HepG2 (cell line): ENCODE data around the gene PSMD1. TPM values are rescaled to one million over a fixed set of nuclear protein-coding genes. Genes with fewer than 3 reads are reported as not detected.

Experiments used
- HNF4A ChIP-seq: sonication (generic); formaldehyde crosslinking; IDR thresholded peaks from 2 replicates; pipeline ENCODE4 v1.4.0; 2020; ENCODE audit warnings: missing genetic modification reagents
- IRX3 ChIP-seq: sonication (generic); formaldehyde crosslinking; IDR thresholded peaks from 2 replicates; pipeline ENCODE4 v1.8.1; 2023; ENCODE audit warnings: mild to moderate bottlenecking, low read depth, missing genetic modification reagents, borderline replicate concordance
- MTA3 ChIP-seq: sonication (generic); formaldehyde crosslinking; IDR thresholded peaks from 2 replicates; pipeline ENCODE4 v1.4.0; 2020; ENCODE audit warnings: missing genetic modification reagents
- NR2F6 ChIP-seq, 2 experiments: IDR thresholded peaks; 2 replicates each; pipeline ENCODE4 v1.6.1; 2016; ENCODE audit warnings: antibody characterized with exemption in 1 of 2, mild to moderate bottlenecking in 1 of 2
- SMC3 ChIP-seq: IDR thresholded peaks from 2 replicates; pipeline ENCODE4 v1.6.1; 2011; ENCODE audit warnings: low read length, improper control_type of control experiment
- ZBTB1 ChIP-seq: sonication (generic); formaldehyde crosslinking; IDR thresholded peaks from 2 replicates; pipeline ENCODE4 v1.4.0; 2020; ENCODE audit warnings: missing genetic modification reagents, borderline replicate concordance
- ZNF225 ChIP-seq: sonication (generic); formaldehyde crosslinking; IDR thresholded peaks from 2 replicates; pipeline ENCODE4 v1.4.0; 2020; ENCODE audit warnings: mild to moderate bottlenecking, missing genetic modification reagents
- ZNF264 ChIP-seq: sonication (generic); formaldehyde crosslinking; IDR thresholded peaks from 2 replicates; pipeline ENCODE4 v1.4.0; 2020; ENCODE audit warnings: missing genetic modification reagents
- ZNF350 ChIP-seq: sonication (generic); formaldehyde crosslinking; IDR thresholded peaks from 2 replicates; pipeline ENCODE4 v1.4.0; 2020; ENCODE audit warnings: mild to moderate bottlenecking, low read depth, missing genetic modification reagents, borderline replicate concordance
- ZNF432 ChIP-seq: sonication (generic); formaldehyde crosslinking; IDR thresholded peaks from 2 replicates; pipeline ENCODE4 v1.5.0; 2020; ENCODE audit warnings: missing genetic modification reagents, mild to moderate bottlenecking, borderline replicate concordance
- ZNF75D ChIP-seq: sonication (generic); formaldehyde crosslinking; IDR thresholded peaks from 2 replicates; pipeline ENCODE4 v1.8.1; 2023; ENCODE audit warnings: missing genetic modification reagents, mild to moderate bottlenecking, borderline replicate concordance
- ZSCAN30 ChIP-seq: sonication (generic); formaldehyde crosslinking; IDR thresholded peaks from 2 replicates; pipeline ENCODE4 v1.5.0; 2020; ENCODE audit warnings: mild to moderate bottlenecking, missing genetic modification reagents
- polyA plus RNA-seq, 8 experiments: library from polyadenylated mRNA; depleted of rRNA in 3 of 8; stranded (reverse) in 7 of 8; unstranded in 1 of 8; fragments of >200 nt; fragmentation: Illumina TruSeq in 4 of 8; extraction: Trizol in 4 of 8; gene quantifications; 2 replicates each; pipeline versions ENCODE4 v1.2.1 to v1.2.3, GENCODE V29; 2011 to 2016; ENCODE audit warnings: low read depth in 4 of 8, missing spikeins in 1 of 8, mixed read lengths in 1 of 8; ENCODE audit not compliant: insufficient read depth in 1 of 8
- total RNA-seq, 5 experiments: library from RNA; depleted of rRNA; stranded (reverse); fragments of >200 nt; fragmentation: Illumina TruSeq; extraction: Trizol; gene quantifications; 2 replicates each; pipeline ENCODE4 v1.2.3, GENCODE V29; 2016; ENCODE audit warnings: low read depth in 1 of 5
- TF ChIP-seq, protein P1 (sequence below): sonication (generic); formaldehyde crosslinking; IDR thresholded peaks from 2 replicates; pipeline ENCODE4 v1.5.0; 2020; ENCODE audit warnings: missing genetic modification reagents, mild to moderate bottlenecking, borderline replicate concordance
- TF ChIP-seq, protein P2 (sequence below): sonication (generic); formaldehyde crosslinking; IDR thresholded peaks from 2 replicates; pipeline ENCODE4 v1.4.0; 2020; ENCODE audit warnings: missing genetic modification reagents
- TF ChIP-seq, protein P3 (sequence below): sonication (generic); formaldehyde crosslinking; IDR thresholded peaks from 2 replicates; pipeline ENCODE4 v1.5.1; 2020; ENCODE audit warnings: mild to moderate bottlenecking, missing genetic modification reagents, borderline replicate concordance
- TF ChIP-seq, protein P4 (sequence below): IDR thresholded peaks from 2 replicates; pipeline ENCODE4 v1.6.1; 2018; ENCODE audit warnings: missing genetic modification reagents
- TF ChIP-seq, protein P5 (sequence below): sonication (generic); formaldehyde crosslinking; IDR thresholded peaks from 2 replicates; pipeline ENCODE4 v1.8.1; 2023; ENCODE audit warnings: missing genetic modification reagents, mild to moderate bottlenecking, borderline replicate concordance
- TF ChIP-seq, protein P6 (sequence below): sonication (generic); formaldehyde crosslinking; IDR thresholded peaks from 2 replicates; pipeline ENCODE4 v1.8.1; 2023; ENCODE audit warnings: missing genetic modification reagents, inconsistent platforms, borderline replicate concordance

PSMD1 gene
- total and polyA plus RNA-seq, 2 of the 13 experiments (the other 11 are each of a cell fraction or from before 2014, with no cell fraction given): 136 to 191 TPM

DNA sequence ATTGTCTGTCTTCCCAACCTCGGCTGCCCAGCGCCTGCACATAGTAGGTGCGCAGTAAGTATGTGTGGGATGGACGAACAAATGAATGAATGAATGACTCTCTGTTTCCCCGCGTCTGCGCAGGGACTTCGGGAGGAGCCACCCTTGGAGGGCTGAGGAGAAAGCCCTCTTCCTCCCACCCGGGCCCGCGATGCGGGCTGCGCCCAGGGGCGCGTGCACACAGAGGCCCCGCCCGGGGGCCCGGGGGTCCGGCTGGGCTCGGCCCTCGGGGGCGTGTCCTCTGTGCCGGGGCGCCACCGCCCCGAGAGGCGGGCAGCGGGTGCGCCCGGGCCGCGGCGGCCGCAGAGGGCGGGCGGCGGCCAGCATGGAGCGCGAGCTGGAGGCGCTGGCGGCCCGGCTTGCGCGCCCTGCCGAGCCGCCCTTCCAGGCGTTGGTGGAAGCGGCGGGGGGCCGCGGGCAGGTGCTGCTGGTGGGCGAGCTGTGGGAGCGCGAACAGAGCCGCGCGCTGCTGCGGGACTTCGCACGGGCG lies 19.4 kb upstream of the PSMD1 start, which contains the start of gene C2orf72 (continued):
- TF ChIP-seq IRX3 (CRISPR knock-in tag) (no peak), HNF4A (CRISPR knock-in tag) (no peak), ZNF75D (CRISPR knock-in tag) (no peak), SMC3 (no peak), ZBTB1 (CRISPR knock-in tag) (no peak), ZNF225 (CRISPR knock-in tag) (no peak), MTA3 (CRISPR knock-in tag) (no peak), ZNF264 (CRISPR knock-in tag) (no peak), ZSCAN30 (CRISPR knock-in tag) (no peak), NR2F6 (IDR thresholded peaks at IDR 0.05) (no peak), NR2F6 (CRISPR knock-in tag; IDR thresholded peaks at IDR 0.05) (no peak), ZNF432 (CRISPR knock-in tag) (no peak), ZNF350 (CRISPR knock-in tag) (no peak)
- TF ChIP-seq, protein P1, sequence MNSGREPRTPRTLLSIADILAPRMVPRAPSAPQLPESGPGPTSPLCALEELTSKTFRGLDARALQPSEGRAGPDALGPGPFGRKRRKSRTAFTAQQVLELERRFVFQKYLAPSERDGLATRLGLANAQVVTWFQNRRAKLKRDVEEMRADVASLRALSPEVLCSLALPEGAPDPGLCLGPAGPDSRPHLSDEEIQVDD (CRISPR knock-in tag): no peak
- TF ChIP-seq, protein P2, sequence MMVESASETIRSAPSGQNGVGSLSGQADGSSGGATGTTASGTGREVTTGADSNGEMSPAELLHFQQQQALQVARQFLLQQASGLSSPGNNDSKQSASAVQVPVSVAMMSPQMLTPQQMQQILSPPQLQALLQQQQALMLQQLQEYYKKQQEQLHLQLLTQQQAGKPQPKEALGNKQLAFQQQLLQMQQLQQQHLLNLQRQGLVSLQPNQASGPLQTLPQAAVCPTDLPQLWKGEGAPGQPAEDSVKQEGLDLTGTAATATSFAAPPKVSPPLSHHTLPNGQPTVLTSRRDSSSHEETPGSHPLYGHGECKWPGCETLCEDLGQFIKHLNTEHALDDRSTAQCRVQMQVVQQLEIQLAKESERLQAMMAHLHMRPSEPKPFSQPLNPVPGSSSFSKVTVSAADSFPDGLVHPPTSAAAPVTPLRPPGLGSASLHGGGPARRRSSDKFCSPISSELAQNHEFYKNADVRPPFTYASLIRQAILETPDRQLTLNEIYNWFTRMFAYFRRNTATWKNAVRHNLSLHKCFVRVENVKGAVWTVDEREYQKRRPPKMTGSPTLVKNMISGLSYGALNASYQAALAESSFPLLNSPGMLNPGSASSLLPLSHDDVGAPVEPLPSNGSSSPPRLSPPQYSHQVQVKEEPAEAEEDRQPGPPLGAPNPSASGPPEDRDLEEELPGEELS: no peak
- TF ChIP-seq, protein P3, sequence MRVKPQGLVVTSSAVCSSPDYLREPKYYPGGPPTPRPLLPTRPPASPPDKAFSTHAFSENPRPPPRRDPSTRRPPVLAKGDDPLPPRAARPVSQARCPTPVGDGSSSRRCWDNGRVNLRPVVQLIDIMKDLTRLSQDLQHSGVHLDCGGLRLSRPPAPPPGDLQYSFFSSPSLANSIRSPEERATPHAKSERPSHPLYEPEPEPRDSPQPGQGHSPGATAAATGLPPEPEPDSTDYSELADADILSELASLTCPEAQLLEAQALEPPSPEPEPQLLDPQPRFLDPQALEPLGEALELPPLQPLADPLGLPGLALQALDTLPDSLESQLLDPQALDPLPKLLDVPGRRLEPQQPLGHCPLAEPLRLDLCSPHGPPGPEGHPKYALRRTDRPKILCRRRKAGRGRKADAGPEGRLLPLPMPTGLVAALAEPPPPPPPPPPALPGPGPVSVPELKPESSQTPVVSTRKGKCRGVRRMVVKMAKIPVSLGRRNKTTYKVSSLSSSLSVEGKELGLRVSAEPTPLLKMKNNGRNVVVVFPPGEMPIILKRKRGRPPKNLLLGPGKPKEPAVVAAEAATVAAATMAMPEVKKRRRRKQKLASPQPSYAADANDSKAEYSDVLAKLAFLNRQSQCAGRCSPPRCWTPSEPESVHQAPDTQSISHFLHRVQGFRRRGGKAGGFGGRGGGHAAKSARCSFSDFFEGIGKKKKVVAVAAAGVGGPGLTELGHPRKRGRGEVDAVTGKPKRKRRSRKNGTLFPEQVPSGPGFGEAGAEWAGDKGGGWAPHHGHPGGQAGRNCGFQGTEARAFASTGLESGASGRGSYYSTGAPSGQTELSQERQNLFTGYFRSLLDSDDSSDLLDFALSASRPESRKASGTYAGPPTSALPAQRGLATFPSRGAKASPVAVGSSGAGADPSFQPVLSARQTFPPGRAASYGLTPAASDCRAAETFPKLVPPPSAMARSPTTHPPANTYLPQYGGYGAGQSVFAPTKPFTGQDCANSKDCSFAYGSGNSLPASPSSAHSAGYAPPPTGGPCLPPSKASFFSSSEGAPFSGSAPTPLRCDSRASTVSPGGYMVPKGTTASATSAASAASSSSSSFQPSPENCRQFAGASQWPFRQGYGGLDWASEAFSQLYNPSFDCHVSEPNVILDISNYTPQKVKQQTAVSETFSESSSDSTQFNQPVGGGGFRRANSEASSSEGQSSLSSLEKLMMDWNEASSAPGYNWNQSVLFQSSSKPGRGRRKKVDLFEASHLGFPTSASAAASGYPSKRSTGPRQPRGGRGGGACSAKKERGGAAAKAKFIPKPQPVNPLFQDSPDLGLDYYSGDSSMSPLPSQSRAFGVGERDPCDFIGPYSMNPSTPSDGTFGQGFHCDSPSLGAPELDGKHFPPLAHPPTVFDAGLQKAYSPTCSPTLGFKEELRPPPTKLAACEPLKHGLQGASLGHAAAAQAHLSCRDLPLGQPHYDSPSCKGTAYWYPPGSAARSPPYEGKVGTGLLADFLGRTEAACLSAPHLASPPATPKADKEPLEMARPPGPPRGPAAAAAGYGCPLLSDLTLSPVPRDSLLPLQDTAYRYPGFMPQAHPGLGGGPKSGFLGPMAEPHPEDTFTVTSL (CRISPR knock-in tag): no peak
- TF ChIP-seq, protein P4, sequence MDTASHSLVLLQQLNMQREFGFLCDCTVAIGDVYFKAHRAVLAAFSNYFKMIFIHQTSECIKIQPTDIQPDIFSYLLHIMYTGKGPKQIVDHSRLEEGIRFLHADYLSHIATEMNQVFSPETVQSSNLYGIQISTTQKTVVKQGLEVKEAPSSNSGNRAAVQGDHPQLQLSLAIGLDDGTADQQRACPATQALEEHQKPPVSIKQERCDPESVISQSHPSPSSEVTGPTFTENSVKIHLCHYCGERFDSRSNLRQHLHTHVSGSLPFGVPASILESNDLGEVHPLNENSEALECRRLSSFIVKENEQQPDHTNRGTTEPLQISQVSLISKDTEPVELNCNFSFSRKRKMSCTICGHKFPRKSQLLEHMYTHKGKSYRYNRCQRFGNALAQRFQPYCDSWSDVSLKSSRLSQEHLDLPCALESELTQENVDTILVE: no peak
- TF ChIP-seq, protein P5, sequence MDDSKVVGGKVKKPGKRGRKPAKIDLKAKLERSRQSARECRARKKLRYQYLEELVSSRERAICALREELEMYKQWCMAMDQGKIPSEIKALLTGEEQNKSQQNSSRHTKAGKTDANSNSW: no peak
- TF ChIP-seq, protein P6, sequence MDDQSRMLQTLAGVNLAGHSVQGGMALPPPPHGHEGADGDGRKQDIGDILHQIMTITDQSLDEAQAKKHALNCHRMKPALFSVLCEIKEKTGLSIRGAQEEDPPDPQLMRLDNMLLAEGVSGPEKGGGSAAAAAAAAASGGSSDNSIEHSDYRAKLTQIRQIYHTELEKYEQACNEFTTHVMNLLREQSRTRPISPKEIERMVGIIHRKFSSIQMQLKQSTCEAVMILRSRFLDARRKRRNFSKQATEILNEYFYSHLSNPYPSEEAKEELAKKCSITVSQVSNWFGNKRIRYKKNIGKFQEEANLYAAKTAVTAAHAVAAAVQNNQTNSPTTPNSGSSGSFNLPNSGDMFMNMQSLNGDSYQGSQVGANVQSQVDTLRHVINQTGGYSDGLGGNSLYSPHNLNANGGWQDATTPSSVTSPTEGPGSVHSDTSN (CRISPR knock-in tag): peak; percentile 70; the same call in 1 of the 2 replicates
